ENCODE results near the gene GALNTL6.
A peak's percentile ranks its signal among the peaks of the same experiment; 100 is the strongest.

GALNTL6 gene

DNA sequence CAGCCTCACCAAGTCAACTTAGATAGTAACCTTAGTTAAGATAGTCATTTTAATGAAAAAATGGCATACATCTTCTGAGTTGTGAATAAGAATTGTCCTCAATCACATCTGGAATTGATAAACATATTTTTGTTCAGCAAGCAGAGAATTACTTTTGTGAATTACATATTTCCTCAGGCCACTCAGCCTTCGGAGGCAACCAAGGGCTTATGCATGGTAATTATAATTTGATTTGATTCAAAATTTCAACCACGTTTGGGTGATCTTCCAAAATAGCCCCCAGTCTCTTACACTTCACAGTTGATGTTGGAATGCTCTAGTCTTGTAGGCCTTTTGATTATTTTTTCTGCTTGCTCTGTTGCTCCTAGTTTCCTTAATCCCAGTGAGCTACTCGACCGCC lies 63.4 kb downstream of the GALNTL6 start:
- ChIA-PET POLR2A (no interaction called here), CTCF (interaction anchor here (1.4 kb wide), 1 partner anchor 327 kb away, joined by 3 read pairs; no protein-coding TSS in a partner anchor)
- Histone ChIP-seq H3K27ac (ENCODE audit: insufficient read depth in 1 of 2, low read depth in 1 of 2, low read length in 2 of 2, poor library complexity in 1 of 2, severe bottlenecking in 2 of 2) (no peak overlapping the region), H3K9me3 (ENCODE audit: control extremely low read depth in 1 of 5, control insufficient read depth in 4 of 5, insufficient read depth in 2 of 5, low read depth in 1 of 5, low read length in 4 of 5) (no peaks in the 10 kb centered on the region), H3K27me3 (replicated peaks in 2 of 5; ENCODE audit: control insufficient read depth in 4 of 5, insufficient read depth in 5 of 5, low read length in 4 of 5) (no peaks in the 10 kb centered on the region), H3K4me1 (ENCODE audit: control extremely low read depth in 1 of 4, control insufficient read depth in 4 of 4, insufficient read depth in 4 of 4, low read length in 3 of 4) (no peaks in the 10 kb centered on the region), H3K4me3 (ENCODE audit: control insufficient read depth in 1 of 7, extremely low read depth in 1 of 7, insufficient read depth in 4 of 7, low read depth in 2 of 7, low read length in 6 of 7) (no peak overlapping the region), H3K36me3 (ENCODE audit: control insufficient read depth in 4 of 4, insufficient read depth in 4 of 4, low read length in 3 of 4) (no peaks in the 10 kb centered on the region)
- WGBS (ENCODE audit: insufficient coverage), result 100% methylated on average over 1 of the region's 4 CpGs
- no peak for DNase-seq

DNA sequence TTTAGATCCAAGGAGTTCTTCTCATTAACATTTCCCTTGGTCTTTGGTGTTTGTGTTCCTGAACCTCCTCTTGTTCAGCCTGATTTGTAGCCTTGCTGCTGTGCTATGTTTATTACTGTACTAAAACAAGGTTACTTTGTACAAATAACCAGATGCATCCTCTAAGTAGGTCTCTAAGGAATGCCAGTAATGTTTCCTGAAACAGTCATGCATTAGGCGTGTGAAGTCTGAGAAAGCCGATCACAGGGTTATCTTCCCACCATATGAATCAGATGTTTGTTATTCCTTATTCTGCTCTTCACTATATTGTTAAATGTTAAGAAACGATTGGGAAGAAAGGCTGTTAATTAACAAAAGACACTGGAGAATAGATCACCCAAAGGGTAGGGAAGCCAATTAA lies 66.9 kb downstream of the GALNTL6 start:
- Histone ChIP-seq H3K9me3 (ENCODE audit: control extremely low read depth in 1 of 5, control insufficient read depth in 4 of 5, insufficient read depth in 2 of 5, low read depth in 1 of 5, low read length in 4 of 5) (no peaks in the 10 kb centered on the region), H3K27ac (ENCODE audit: insufficient read depth in 1 of 2, low read depth in 1 of 2, low read length in 2 of 2, poor library complexity in 1 of 2, severe bottlenecking in 2 of 2) (no peak overlapping the region), H3K4me1 (ENCODE audit: control extremely low read depth in 1 of 4, control insufficient read depth in 4 of 4, insufficient read depth in 4 of 4, low read length in 3 of 4) (no peaks in the 10 kb centered on the region), H3K4me3 (ENCODE audit: control insufficient read depth in 1 of 7, extremely low read depth in 1 of 7, insufficient read depth in 4 of 7, low read depth in 2 of 7, low read length in 6 of 7) (no peak overlapping the region), H3K36me3 (ENCODE audit: control insufficient read depth in 4 of 4, insufficient read depth in 4 of 4, low read length in 3 of 4) (no peaks in the 10 kb centered on the region), H3K27me3 (replicated peaks in 2 of 5; ENCODE audit: control insufficient read depth in 4 of 5, insufficient read depth in 5 of 5, low read length in 4 of 5) (no peaks in the 10 kb centered on the region)
- ChIA-PET CTCF (no interaction called here), POLR2A (no interaction called here)
- 100% methylated on average over 1 of the region's 3 CpGs for WGBS (ENCODE audit: insufficient coverage)
- no peak for DNase-seq

DNA sequence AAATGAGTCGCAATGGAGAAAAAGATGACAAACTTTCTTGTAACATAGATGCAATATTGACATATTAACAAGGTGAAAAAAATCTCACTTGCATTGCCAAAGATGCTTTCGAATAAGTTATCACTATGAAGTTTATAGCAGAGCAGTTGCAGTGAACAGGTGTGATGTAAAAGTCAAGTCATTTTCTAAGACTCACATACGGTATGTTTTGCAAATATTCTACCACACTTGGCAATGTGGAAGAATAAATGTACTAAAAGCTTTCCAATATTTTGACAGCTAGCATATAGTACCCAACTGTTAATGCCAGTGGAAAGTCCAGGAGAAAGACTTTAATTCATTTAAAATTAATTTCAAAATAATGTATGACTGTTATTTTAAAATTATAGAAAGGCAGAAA lies 76.5 kb downstream of the GALNTL6 start:
- Histone ChIP-seq H3K27me3 (replicated peaks in 2 of 5; ENCODE audit: control insufficient read depth in 4 of 5, insufficient read depth in 5 of 5, low read length in 4 of 5) (no peaks in the 10 kb centered on the region), H3K27ac (ENCODE audit: insufficient read depth in 1 of 2, low read depth in 1 of 2, low read length in 2 of 2, poor library complexity in 1 of 2, severe bottlenecking in 2 of 2) (no peak overlapping the region), H3K9me3 (ENCODE audit: control extremely low read depth in 1 of 5, control insufficient read depth in 4 of 5, insufficient read depth in 2 of 5, low read depth in 1 of 5, low read length in 4 of 5) (no peaks in the 10 kb centered on the region), H3K36me3 (ENCODE audit: control insufficient read depth in 4 of 4, insufficient read depth in 4 of 4, low read length in 3 of 4) (no peaks in the 10 kb centered on the region), H3K4me1 (ENCODE audit: control extremely low read depth in 1 of 4, control insufficient read depth in 4 of 4, insufficient read depth in 4 of 4, low read length in 3 of 4) (no peaks in the 10 kb centered on the region), H3K4me3 (ENCODE audit: control insufficient read depth in 1 of 7, extremely low read depth in 1 of 7, insufficient read depth in 4 of 7, low read depth in 2 of 7, low read length in 6 of 7) (no peak overlapping the region)
- CTCF ChIA-PET, result no interaction called here
- whole genome bisulfite sequencing (ENCODE audit: insufficient coverage), result no CpG with 5 or more reads among the region's 3 CpGs
- DNase-seq, result no peak
- POLR2A ChIA-PET, result no interaction called here

DNA sequence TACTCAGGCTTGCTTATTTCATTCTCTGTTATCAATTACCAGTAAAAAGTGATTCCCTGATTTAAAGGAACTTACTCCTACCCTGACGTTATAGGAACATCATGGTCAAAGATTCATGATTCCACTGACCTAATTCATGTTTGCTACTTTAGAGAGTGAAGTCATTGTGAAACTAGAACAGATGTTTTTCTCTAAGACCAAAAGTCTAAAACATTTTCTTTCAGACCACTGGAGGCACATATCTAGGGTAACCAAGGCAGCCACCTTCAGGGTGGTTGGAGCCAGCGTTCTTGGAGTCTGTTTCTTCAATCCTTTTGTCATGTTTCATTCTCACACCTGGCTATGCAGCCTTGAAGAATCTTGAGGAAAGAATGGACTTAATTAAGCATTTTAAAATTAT lies 77.8 kb downstream of the GALNTL6 start:
- CTCF ChIA-PET, result no interaction called here
- Histone ChIP-seq H3K4me1 (ENCODE audit: control extremely low read depth in 1 of 4, control insufficient read depth in 4 of 4, insufficient read depth in 4 of 4, low read length in 3 of 4) (no peaks in the 10 kb centered on the region), H3K9me3 (ENCODE audit: control extremely low read depth in 1 of 5, control insufficient read depth in 4 of 5, insufficient read depth in 2 of 5, low read depth in 1 of 5, low read length in 4 of 5) (no peaks in the 10 kb centered on the region), H3K27me3 (replicated peaks in 2 of 5; ENCODE audit: control insufficient read depth in 4 of 5, insufficient read depth in 5 of 5, low read length in 4 of 5) (no peaks in the 10 kb centered on the region), H3K4me3 (ENCODE audit: control insufficient read depth in 1 of 7, extremely low read depth in 1 of 7, insufficient read depth in 4 of 7, low read depth in 2 of 7, low read length in 6 of 7) (no peak overlapping the region), H3K36me3 (ENCODE audit: control insufficient read depth in 4 of 4, insufficient read depth in 4 of 4, low read length in 3 of 4) (no peaks in the 10 kb centered on the region), H3K27ac (ENCODE audit: insufficient read depth in 1 of 2, low read depth in 1 of 2, low read length in 2 of 2, poor library complexity in 1 of 2, severe bottlenecking in 2 of 2) (no peak overlapping the region)
- POLR2A ChIA-PET, result no interaction called here
- WGBS (ENCODE audit: insufficient coverage), result 100% methylated on average over 1 of the region's 2 CpGs
- DNase-seq, result no peak

DNA sequence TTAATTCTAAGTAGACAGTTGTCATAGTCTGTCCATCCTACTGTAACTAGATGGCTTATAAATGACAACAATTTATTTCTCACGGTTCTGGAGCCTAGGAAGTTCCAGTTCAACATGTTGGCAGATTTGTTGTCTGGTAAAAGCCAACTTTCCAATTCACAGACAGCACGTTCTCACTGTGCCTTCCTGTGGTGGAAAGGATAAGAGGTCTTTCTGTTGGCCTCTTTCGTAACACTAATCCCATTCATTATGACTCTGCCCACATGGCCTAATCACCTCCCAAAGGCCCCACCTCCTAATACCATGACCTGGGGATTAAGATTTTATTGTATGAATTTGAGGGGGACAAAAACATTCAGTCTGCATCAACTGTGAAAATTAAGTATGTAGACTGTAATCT lies 83.2 kb downstream of the GALNTL6 start:
- no peaks in the 10 kb centered on the region for H3K4me1 ChIP-seq (ENCODE audit: control extremely low read depth in 1 of 4, control insufficient read depth in 4 of 4, insufficient read depth in 4 of 4, low read length in 3 of 4)
- CTCF ChIA-PET, result no interaction called here
- no peaks in the 10 kb centered on the region for H3K27me3 ChIP-seq (replicated peaks in 2 of 5; ENCODE audit: control insufficient read depth in 4 of 5, insufficient read depth in 5 of 5, low read length in 4 of 5)
- H3K27ac ChIP-seq (ENCODE audit: insufficient read depth in 1 of 2, low read depth in 1 of 2, low read length in 2 of 2, poor library complexity in 1 of 2, severe bottlenecking in 2 of 2), result no peak overlapping the region
- no peak for DNase-seq
- no peaks in the 10 kb centered on the region for H3K36me3 ChIP-seq (ENCODE audit: control insufficient read depth in 4 of 4, insufficient read depth in 4 of 4, low read length in 3 of 4)
- no peak overlapping the region for H3K4me3 ChIP-seq (ENCODE audit: control insufficient read depth in 1 of 7, extremely low read depth in 1 of 7, insufficient read depth in 4 of 7, low read depth in 2 of 7, low read length in 6 of 7)
- WGBS (ENCODE audit: insufficient coverage), result 86% methylated on average over 1 of the region's 3 CpGs
- POLR2A ChIA-PET, result no interaction called here
- peaks cover 0 to 1% (median 0%) of the 10 kb centered on the region in 5 experiments for H3K9me3 ChIP-seq (ENCODE audit: control extremely low read depth in 1 of 5, control insufficient read depth in 4 of 5, insufficient read depth in 2 of 5, low read depth in 1 of 5, low read length in 4 of 5)

DNA sequence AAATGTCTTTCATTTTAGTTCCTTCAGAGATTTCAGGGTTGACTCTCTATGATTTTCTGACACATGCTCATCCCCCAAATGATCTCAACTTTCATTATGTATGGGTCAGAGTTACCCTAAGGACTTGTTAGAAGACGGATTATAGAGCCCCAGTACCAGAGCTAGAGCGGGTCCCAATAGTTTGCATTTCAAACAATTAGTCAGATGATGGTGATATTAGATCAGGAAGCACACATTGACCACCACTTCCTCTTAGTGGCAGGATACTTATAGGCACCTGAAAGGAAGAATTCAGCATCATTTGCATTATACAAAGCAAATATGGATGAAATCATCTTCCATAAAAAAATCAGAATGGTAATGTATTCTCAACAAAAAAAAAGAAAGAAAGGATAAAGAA lies 106.1 kb downstream of the GALNTL6 start:
- no peaks in the 10 kb centered on the region for H3K36me3 ChIP-seq (ENCODE audit: control insufficient read depth in 4 of 4, insufficient read depth in 4 of 4, low read length in 3 of 4)
- POLR2A ChIA-PET, result no interaction called here
- no peaks in the 10 kb centered on the region for H3K9me3 ChIP-seq (ENCODE audit: control extremely low read depth in 1 of 5, control insufficient read depth in 4 of 5, insufficient read depth in 2 of 5, low read depth in 1 of 5, low read length in 4 of 5)
- peak; percentile 6 to 66 (median 58) for DNase-seq
- CTCF ChIA-PET, result no interaction called here
- no peaks in the 10 kb centered on the region for H3K27me3 ChIP-seq (replicated peaks in 2 of 5; ENCODE audit: control insufficient read depth in 4 of 5, insufficient read depth in 5 of 5, low read length in 4 of 5)
- no CpG with 5 or more reads among the region's 2 CpGs for WGBS (ENCODE audit: insufficient coverage)
- peaks cover 0 to 3% (median 0%) of the 10 kb centered on the region in 4 experiments for H3K4me1 ChIP-seq (ENCODE audit: control extremely low read depth in 1 of 4, control insufficient read depth in 4 of 4, insufficient read depth in 4 of 4, low read length in 3 of 4)
- no peak overlapping the region for H3K27ac ChIP-seq (ENCODE audit: insufficient read depth in 1 of 2, low read depth in 1 of 2, low read length in 2 of 2, poor library complexity in 1 of 2, severe bottlenecking in 2 of 2)
- no peak overlapping the region for H3K4me3 ChIP-seq (ENCODE audit: control insufficient read depth in 1 of 7, extremely low read depth in 1 of 7, insufficient read depth in 4 of 7, low read depth in 2 of 7, low read length in 6 of 7)

DNA sequence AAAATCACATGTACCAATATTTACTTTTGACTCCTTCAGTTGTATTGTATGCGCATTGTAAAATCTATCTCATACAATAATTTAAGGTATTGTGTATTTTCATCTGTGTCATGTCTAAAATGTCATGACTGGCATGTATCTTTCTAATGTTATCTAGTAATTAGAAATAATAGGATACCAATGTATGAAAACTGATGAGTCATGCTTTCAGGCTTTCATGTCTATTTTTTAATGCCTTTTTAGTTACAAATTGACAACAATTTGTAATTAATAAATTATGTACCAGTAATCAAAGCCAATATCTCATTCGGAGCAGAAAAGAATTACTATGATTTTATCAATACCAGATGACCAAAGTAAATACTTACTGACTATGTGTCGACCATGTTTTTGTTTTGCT lies 107.7 kb downstream of the GALNTL6 start:
- no peak for DNase-seq
- H3K36me3 ChIP-seq (ENCODE audit: control insufficient read depth in 4 of 4, insufficient read depth in 4 of 4, low read length in 3 of 4), result no peaks in the 10 kb centered on the region
- no peaks in the 10 kb centered on the region for H3K9me3 ChIP-seq (ENCODE audit: control extremely low read depth in 1 of 5, control insufficient read depth in 4 of 5, insufficient read depth in 2 of 5, low read depth in 1 of 5, low read length in 4 of 5)
- WGBS (ENCODE audit: insufficient coverage), result no CpG with 5 or more reads among the region's 3 CpGs
- ChIA-PET CTCF (no interaction called here), POLR2A (no interaction called here)
- no peaks in the 10 kb centered on the region for H3K27me3 ChIP-seq (replicated peaks in 2 of 5; ENCODE audit: control insufficient read depth in 4 of 5, insufficient read depth in 5 of 5, low read length in 4 of 5)
- no peak overlapping the region for H3K27ac ChIP-seq (ENCODE audit: insufficient read depth in 1 of 2, low read depth in 1 of 2, low read length in 2 of 2, poor library complexity in 1 of 2, severe bottlenecking in 2 of 2)
- H3K4me1 ChIP-seq (ENCODE audit: control extremely low read depth in 1 of 4, control insufficient read depth in 4 of 4, insufficient read depth in 4 of 4, low read length in 3 of 4), result peaks cover 0 to 3% (median 0%) of the 10 kb centered on the region in 4 experiments
- no peak overlapping the region for H3K4me3 ChIP-seq (ENCODE audit: control insufficient read depth in 1 of 7, extremely low read depth in 1 of 7, insufficient read depth in 4 of 7, low read depth in 2 of 7, low read length in 6 of 7)

Data from common myeloid progenitor, CD34-positive (primary cell).